Thymus (tissue), 14 donors: Measurements from ENCODE around the gene FGG. TPM values are rescaled to one million over a fixed set of nuclear protein-coding genes. Genes with fewer than 3 reads are reported as not detected.

Source experiments
- DNase-seq, 9 donors: peaks; one replicate each; pipeline ENCODE4 v3.0.0-alpha.2; 2013; ENCODE audit warnings: low spot score in 9 of 9, low read depth in 6 of 9, missing footprints in 1 of 9
- H3K27ac ChIP-seq, 2 donors: one replicate each; pipeline ENCODE4 v1.5.1; 2013; ENCODE audit warnings: control low read depth in 1 of 2, low read depth in 1 of 2, low read length in 1 of 2, mild to moderate bottlenecking in 1 of 2, moderate library complexity in 1 of 2
- H3K27me3 ChIP-seq, 2 donors: one replicate each; pipeline ENCODE4 v1.5.1; 2013; ENCODE audit warnings: low read length in 1 of 2; ENCODE audit not compliant: control insufficient read depth in 2 of 2, insufficient read depth in 1 of 2
- H3K36me3 ChIP-seq, 2 donors: one replicate each; pipeline ENCODE4 v1.5.1; 2013; ENCODE audit warnings: low read length in 1 of 2, mild to moderate bottlenecking in 1 of 2, moderate library complexity in 1 of 2; ENCODE audit not compliant: control insufficient read depth in 2 of 2, insufficient read depth in 2 of 2
- H3K4me1 ChIP-seq, 2 donors: one replicate each; pipeline ENCODE4 v1.5.1; 2013; ENCODE audit warnings: low read length in 2 of 2; ENCODE audit not compliant: control insufficient read depth in 2 of 2, insufficient read depth in 2 of 2
- H3K4me3 ChIP-seq, 2 donors: one replicate each; pipeline ENCODE4 v1.5.1; 2013; ENCODE audit warnings: low read length in 2 of 2, control low read depth in 1 of 2, mild to moderate bottlenecking in 1 of 2
- H3K9me3 ChIP-seq, 2 donors: one replicate each; pipeline ENCODE4 v1.5.1; 2013; ENCODE audit warnings: low read length in 1 of 2, mild to moderate bottlenecking in 1 of 2; ENCODE audit not compliant: control insufficient read depth in 2 of 2, insufficient read depth in 1 of 2
- WGBS: extraction: QIAGEN DNeasy Blood & Tissue Kit; methylation state at CpG from one replicate; pipeline ENCODE4 v1.1.7; 2013; 5-methylcytosine and 5-hydroxymethylcytosine counted together
- long read RNA-seq, 10 donors: transcript quantifications; one replicate each; lab custom pipeline, GENCODE V29; 2026
- polyA plus RNA-seq: library from polyadenylated mRNA; stranded (reverse); fragments of 200-250 nt; gene quantifications from one replicate; pipeline ENCODE4 v1.2.3, GENCODE V29; 2013
- total RNA-seq: library from RNA; stranded (reverse); fragments of 120-200 nt; gene quantifications from one replicate; pipeline ENCODE4 v1.2.4, GENCODE V29; 2013
- donor health status: healthy.

The FGG gene
- total RNA-seq (0.94 TPM), polyA plus RNA-seq (1.2 TPM)
- long read RNA-seq, donor 1 = 0 reads
- long read RNA-seq, donor 2 = 0 reads
- long read RNA-seq, donor 3, partial matches to known transcripts = 0 of 1 reads
- long read RNA-seq, donor 3, other reads (novel, unspliced or antisense) = 0 of 1 reads
- long read RNA-seq, donor 4 = 0 reads
- long read RNA-seq, donor 5, partial matches to known transcripts = 0 of 1 reads
- long read RNA-seq, donor 5, other reads (novel, unspliced or antisense) = 0 of 1 reads
- long read RNA-seq, donor 6 = 0 reads
- long read RNA-seq, donor 7 = 0 reads
- long read RNA-seq, donor 8 = 0 reads
- long read RNA-seq, donor 9 = 0 reads
- long read RNA-seq, donor 10 = 0 reads

GRCh38 chr4:154612472-154613414 is at the start of gene FGG:
TSS of gene FGG (minus strand) at chr4:154612656. CDS start at chr4:154612609, 47 bp downstream.
- WGBS = 91% methylated on average over 7 of the region's 7 CpGs
- no peaks in the 10 kb centered on the region for H3K9me3 ChIP-seq
- no peaks in the 10 kb centered on the region for H3K27me3 ChIP-seq
- no peak within 1 kb of the TSS for H3K27ac ChIP-seq
- no peak within 1 kb of the TSS for H3K4me3 ChIP-seq
- H3K36me3 ChIP-seq = no peaks in the 10 kb centered on the region
- H3K4me1 ChIP-seq = no peaks in the 10 kb centered on the region
- DNase-seq = no peak

- Histone ChIP-seq H3K27me3 (no peaks in the 10 kb centered on the region), H3K9me3 (no peaks in the 10 kb centered on the region), H3K27ac (no peak overlapping the region), H3K4me3 (no peak overlapping the region), H3K36me3 (no peaks in the 10 kb centered on the region), H3K4me1 (no peaks in the 10 kb centered on the region)
- no peak for DNase-seq
- WGBS = 90% methylated on average over 3 of the region's 3 CpGs
Measured at GRCh38 chr4:154660052-154660451, 47.6 kb upstream of the FGG start.

GRCh38 chr4:154658680-154659405 is 46.4 kb upstream of the FGG start:
- DNase-seq = no peak
- Histone ChIP-seq H3K36me3 (no peaks in the 10 kb centered on the region), H3K27ac (no peak overlapping the region), H3K4me3 (no peak overlapping the region), H3K27me3 (no peaks in the 10 kb centered on the region), H3K9me3 (no peaks in the 10 kb centered on the region), H3K4me1 (no peaks in the 10 kb centered on the region)
- WGBS = 95% methylated on average over 11 of the region's 11 CpGs

GRCh38 chr4:154643493-154643892 is 31.0 kb upstream of the FGG start:
- no peaks in the 10 kb centered on the region for H3K4me1 ChIP-seq
- no peaks in the 10 kb centered on the region for H3K36me3 ChIP-seq
- no peak overlapping the region for H3K27ac ChIP-seq
- no peak overlapping the region for H3K4me3 ChIP-seq
- 94% methylated on average over 2 of the region's 2 CpGs for WGBS
- DNase-seq = no peak
- H3K9me3 ChIP-seq = no peaks in the 10 kb centered on the region
- H3K27me3 ChIP-seq = no peaks in the 10 kb centered on the region

GRCh38 chr4:154642373-154643009 is 30.0 kb upstream of the FGG start:
- Histone ChIP-seq H3K4me1 (no peaks in the 10 kb centered on the region), H3K27ac (no peak overlapping the region), H3K36me3 (no peaks in the 10 kb centered on the region), H3K27me3 (no peaks in the 10 kb centered on the region), H3K4me3 (no peak overlapping the region), H3K9me3 (no peaks in the 10 kb centered on the region)
- DNase-seq = no peak
- WGBS = 89% methylated on average over 5 of the region's 5 CpGs

GRCh38 chr4:154640999-154641398 is 28.5 kb upstream of the FGG start:
- DNase-seq = no peak
- 74% methylated on average over 4 of the region's 4 CpGs for WGBS

GRCh38 chr4:154634058-154634457 is 21.6 kb upstream of the FGG start:
- WGBS = 68% methylated on average over 3 of the region's 3 CpGs
- H3K9me3 ChIP-seq = no peaks in the 10 kb centered on the region
- DNase-seq = no peak
- no peak overlapping the region for H3K27ac ChIP-seq
- peaks cover 0 to 4% of the 10 kb centered on the region in 2 donors for H3K27me3 ChIP-seq
- H3K4me3 ChIP-seq = no peak overlapping the region
- no peaks in the 10 kb centered on the region for H3K4me1 ChIP-seq
- H3K36me3 ChIP-seq = no peaks in the 10 kb centered on the region

More at GRCh38 chr4:154640999-154641398, 28.5 kb upstream of the FGG start:
- Histone ChIP-seq H3K4me3 (no peak overlapping the region), H3K9me3 (no peaks in the 10 kb centered on the region), H3K4me1 (no peaks in the 10 kb centered on the region), H3K36me3 (no peaks in the 10 kb centered on the region), H3K27me3 (no peaks in the 10 kb centered on the region), H3K27ac (no peak overlapping the region)

- Histone ChIP-seq H3K27ac (no peak overlapping the region), H3K27me3 (peaks cover 3 to 22% of the 10 kb centered on the region in 2 donors), H3K4me1 (peaks cover 0 to 3% of the 10 kb centered on the region in 2 donors), H3K4me3 (no peak overlapping the region), H3K36me3 (no peaks in the 10 kb centered on the region), H3K9me3 (no peaks in the 10 kb centered on the region)
- DNase-seq = no peak
- 84% methylated on average over 2 of the region's 2 CpGs for WGBS
Measured at GRCh38 chr4:154631828-154632227, 19.4 kb upstream of the FGG start.
